Activated T-cell treated with anti-CD3 and anti-CD28 coated beads, Interleukin-2, amount 50 U/mL, for 48 hours (primary cell): ENCODE measurements around the gene TRPC1.
A peak's percentile ranks its signal among the peaks of the same experiment; 100 is the strongest.

Source experiments
- DNase-seq, 2 experiments: peaks; one replicate each; pipeline ENCODE4 v3.0.0-alpha.2; 2020

The TRPC1 gene

GRCh38 chr3:142768338-142768737 is 44.5 kb downstream of the TRPC1 start:
- no peak for DNase-seq

DNA sequence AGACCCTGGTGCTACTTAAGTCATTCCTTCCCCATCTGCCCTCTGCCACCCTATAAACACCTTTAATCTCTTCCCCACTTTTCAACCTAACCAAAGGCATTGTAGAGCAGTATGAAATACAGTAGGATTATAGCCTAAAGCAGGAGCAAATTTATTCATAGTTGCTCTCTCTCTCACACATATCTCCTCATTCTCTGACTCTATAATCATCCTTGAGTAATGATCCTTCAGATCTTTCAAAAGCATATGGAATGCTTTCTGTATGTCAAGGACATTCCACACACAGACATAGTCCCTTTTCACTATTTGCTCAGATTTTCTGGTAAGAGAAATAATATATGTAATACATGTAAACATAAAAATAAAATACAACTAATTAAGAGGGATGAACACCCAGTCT is 54.1 kb downstream of the TRPC1 start:
- no peak for DNase-seq

DNA sequence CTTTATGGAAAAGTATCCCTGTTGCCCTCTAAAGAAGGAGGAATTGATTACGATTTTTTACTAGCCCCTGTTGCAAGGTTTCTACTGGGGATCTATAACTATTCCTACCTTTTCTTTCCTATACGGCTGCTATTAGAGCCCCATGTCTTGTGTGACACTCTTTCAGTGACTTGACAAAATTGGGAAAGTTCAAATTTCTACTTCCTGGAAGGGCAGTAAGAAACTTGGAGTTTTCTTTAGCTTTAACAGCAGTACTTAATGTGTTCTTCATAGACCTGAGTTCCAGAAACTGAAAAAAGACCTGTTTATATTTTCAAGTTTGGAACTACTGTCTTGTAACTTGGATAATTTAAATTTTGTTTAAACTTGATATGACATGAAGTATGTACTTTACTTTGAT is 54.7 kb downstream of the TRPC1 start:
- DNase-seq: no peak

DNA sequence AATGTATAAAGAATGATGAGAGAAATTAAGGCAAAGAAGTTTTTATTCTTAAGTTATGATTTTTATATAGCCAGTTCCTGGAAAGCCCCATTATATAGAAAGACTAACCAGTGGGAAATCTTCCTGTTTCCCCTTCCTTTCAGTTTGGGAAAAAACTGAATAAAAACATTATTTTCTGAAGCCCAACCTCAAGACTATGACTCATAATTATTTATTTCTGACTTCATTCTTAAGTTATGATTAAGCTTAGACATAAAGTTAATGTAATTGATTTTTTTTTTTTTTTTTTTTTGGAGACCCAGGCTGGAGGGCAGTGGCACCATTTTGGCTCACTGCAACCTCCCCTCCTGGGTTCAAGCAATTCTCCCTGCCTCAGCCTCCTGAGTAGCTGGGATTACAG is 55.8 kb downstream of the TRPC1 start:
- no peak for DNase-seq

DNA sequence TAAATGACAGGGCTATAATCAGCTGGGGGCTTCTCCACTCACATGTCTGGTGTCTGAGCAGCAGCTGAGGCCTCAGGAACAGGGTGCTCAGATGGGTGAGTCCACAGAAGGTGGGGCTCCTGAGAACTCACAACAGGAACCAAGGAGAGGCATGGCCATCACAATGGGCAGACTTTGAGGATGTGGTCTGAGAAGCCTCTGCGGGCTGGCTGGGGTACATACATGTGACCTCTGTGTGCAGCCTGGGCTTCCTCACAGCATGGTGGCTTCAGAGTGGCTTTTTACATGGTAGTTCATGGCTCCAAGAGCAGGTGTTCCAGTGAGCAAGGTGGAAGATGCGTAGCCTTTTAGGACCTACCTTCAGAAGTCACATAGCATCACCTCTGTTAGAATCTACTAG is 58.8 kb downstream of the TRPC1 start:
- no peak for DNase-seq

- no peak for DNase-seq
Measured at GRCh38 chr3:142784228-142784627, 60.4 kb downstream of the TRPC1 start.

DNA sequence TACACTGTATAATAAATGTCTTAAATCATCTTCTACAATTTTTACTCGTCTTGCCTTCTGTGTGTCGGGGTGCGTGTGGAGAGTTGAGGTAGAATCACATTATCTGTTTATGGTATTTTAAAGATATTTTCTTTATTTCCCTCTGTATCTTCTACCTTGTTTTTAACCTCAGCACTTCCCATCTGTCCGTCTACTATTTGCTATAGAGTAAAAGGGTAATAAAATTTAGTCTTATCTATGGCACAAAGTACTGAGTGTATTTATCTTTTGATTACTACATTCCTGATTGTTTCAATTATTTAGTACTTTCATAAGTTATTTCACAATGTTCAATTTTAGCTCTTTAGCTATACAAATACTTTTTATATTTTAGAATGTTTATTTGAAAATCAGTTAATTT is 62.2 kb downstream of the TRPC1 start:
- no peak for DNase-seq

DNA sequence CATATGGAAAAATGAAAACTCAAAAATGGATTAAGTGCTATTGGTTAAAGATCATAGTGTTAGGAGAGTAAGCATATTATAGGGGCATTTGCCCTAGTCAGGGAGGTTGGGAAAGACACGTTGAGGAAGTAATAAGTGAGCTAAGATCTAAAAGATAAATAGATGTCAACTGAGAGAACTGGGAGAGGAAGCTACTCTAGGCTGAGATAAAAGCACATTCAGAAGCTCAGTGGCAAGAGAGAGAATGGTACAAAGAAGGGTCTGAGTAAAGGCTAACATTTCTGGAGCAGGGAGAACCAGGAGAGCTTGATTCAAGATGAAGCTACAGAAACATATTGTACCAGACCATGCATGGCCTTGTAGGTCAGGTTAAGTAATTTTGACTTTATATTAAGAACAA is 63.9 kb downstream of the TRPC1 start:
- no peak for DNase-seq

- no peak for DNase-seq
Measured at GRCh38 chr3:142794508-142794907, 70.7 kb downstream of the TRPC1 start.

- no peak for DNase-seq
Measured at GRCh38 chr3:142795332-142795731, 71.5 kb downstream of the TRPC1 start.

- no peak for DNase-seq
Measured at GRCh38 chr3:142796823-142797222, 73.0 kb downstream of the TRPC1 start.

- no peak for DNase-seq
Measured at GRCh38 chr3:142801746-142802145, 77.9 kb downstream of the TRPC1 start.

DNA sequence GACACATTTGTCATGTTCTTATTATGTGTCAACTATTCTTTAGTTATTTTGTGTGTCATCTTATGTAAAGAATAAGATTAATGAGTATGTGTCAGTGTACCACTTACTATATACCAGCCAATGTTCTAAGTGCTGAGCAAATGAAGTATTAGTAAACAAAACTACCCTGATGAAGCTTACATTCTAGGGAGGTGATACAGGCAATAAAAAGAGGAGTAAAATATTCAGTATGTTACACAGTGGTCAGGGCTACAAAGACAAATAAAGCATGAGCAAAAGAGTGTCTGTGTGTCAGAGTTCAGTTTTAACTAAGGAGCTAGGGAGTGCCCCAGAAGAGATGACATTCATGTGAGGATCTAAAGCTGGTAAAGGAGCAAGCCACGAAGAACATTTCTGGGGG is 79.1 kb downstream of the TRPC1 start:
- no peak for DNase-seq

GRCh38 chr3:142808103-142808917 is 84.5 kb downstream of the TRPC1 start:
- peak; percentile 22 to 24 for DNase-seq

DNA sequence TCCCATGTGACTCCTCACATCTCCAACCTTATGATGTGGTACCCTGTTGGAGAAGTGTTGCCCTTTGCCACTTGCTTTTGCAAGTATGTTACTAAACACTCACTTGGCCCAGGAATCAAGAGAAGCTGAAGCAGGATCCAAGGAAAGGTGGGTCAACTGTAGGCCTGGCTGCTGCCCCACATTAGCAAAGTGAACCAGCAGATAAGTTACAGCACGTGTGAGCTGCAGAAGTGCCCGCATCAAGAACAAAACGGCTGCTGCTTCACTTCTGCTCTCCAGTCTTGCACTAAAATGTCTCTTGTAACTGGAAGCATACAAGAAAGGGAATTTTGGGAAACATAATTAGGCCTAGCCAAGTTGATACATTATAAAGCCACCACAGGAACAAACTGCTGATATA is 85.4 kb downstream of the TRPC1 start:
- no peak for DNase-seq

GRCh38 chr3:142815803-142816202 is 92.0 kb downstream of the TRPC1 start:
- DNase-seq: no peak

- DNase-seq: no peak
Measured at GRCh38 chr3:142817356-142817755, 93.5 kb downstream of the TRPC1 start.

DNA sequence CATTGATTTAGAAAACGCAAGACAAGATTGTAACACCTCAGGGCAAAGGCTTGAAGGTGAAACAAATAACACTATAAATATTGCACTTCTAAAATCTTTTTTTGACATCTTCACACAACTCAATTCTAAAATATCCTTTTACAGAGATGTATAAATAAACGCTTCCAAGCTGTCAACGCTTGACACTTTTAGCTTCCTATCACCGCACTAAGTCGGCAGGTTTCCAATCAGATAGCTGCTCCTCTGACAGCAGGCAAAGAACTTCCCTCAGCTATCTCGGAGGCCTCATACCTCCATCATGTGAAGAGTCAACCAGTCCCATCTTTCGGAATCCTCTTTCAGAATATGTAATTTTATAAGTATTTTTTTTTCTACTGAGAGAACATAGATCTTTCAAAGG is 94.1 kb downstream of the TRPC1 start:
- no peak for DNase-seq

DNA sequence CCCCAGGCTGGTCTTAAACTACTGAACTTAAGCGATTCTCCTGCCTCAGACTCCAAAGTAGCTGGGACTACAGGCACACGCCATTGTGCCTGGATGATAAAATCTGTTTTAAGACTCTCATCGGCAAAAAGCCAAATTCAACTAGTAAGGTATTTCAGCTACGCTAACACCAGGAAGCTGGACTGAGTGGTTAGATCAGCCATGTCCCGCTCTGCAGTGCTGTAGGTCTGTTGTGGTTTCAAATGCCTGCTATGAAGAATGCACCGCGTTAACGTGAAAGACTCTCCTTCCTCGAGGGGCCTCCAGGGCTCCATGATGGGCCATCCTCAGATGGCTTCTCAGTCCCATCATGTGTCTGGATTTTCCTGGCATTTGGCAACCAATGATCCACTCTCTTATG is 94.8 kb downstream of the TRPC1 start:
- DNase-seq: no peak

DNA sequence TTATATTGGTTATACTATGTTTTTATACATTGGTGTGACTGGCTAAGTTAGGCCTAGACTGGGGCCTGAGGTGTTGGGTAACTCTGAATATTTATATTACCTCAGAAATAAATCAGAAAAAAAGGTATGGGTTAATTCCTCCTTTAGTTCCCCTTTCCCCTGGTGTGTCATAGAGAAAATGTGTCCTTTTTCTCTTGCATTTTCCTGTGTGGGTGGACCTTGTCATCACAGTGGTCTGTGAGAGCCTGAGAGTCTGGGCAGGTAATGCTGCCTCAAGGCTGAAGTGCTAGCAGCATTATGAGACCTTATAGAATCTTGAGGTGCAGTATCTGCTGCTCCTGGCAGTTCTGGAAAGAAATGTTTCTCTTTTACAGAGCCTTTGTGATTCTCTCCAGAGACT is 95.3 kb downstream of the TRPC1 start:
- DNase-seq: no peak

DNA sequence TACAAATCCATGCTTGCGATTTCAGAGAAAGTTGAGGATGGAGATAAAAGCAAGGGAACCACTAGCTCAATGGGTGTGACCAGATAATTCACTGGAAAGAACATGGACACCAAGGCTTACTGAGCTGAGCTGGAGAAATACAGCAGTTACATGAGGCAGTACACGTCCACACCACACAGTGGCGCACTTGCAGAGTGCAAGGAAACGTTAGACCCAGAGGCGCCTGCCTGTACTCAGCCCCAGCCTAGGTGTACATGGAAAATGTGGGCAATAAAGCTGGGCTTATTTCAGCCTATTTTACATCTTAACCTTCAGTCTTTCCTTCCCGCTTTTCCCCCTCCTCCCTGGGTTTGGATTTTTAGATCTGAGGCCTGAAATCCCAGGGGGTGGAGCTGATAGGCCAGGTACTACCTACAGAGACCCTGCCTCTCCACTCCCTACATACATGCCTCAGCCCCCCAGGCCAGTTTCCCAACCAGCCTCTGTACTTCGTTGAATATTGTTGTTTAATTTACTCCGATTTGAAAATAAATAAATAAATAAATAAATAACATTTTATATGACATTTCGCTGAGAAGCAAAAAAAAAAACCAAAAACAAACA is 105.0 kb downstream of the TRPC1 start:
- peak; percentile 82 to 85 for DNase-seq

DNA sequence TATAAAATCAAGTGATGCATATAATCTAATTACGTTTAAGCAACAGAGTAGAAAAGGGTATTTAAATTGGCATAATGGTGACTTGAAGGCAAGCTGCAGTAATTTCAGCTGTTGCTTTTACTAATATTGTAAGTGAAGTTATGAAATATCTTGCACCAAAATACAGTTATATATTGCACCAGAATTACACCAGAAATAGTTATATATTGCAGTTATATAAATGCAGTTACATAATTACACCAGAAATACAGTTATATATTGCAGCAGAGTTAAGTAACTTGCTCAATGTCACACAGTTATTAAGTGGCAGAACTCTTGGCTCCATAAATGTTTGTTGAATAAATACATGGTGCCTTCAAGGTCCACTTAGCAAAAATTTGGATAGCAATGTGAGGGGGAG is 113.7 kb downstream of the TRPC1 start:
- DNase-seq: no peak

- no peak for DNase-seq
Measured at GRCh38 chr3:142839831-142840230, 116.0 kb downstream of the TRPC1 start.

- DNase-seq: no peak
Measured at GRCh38 chr3:142844339-142844977, 120.6 kb downstream of the TRPC1 start.
